Mesenchymal stem cell (in vitro differentiated cells and primary cell): ENCODE results near the gene SDF2.

Experiments
- DNase-seq: peaks from one replicate; pipeline ENCODE4 v3.0.0-alpha.2; 2013
- H2AFZ ChIP-seq: one replicate; pipeline ENCODE4 v1.6.1; 2013; ENCODE audit warnings: low read depth, mild to moderate bottlenecking, control low read depth, inconsistent platforms, low read length, moderate library complexity
- H2AK5ac ChIP-seq: 2 replicates; pipeline ENCODE4 v1.6.1; 2013; ENCODE audit warnings: low read length, moderate library complexity, mild to moderate bottlenecking, inconsistent platforms; ENCODE audit not compliant: severe bottlenecking
- H2BK120ac ChIP-seq: one replicate; pipeline ENCODE4 v1.6.1; 2013; ENCODE audit warnings: low read depth, mild to moderate bottlenecking, inconsistent platforms, low read length, moderate library complexity
- H2BK12ac ChIP-seq, 2 experiments: one replicate each; pipeline ENCODE4 v1.6.1; 2013; ENCODE audit warnings: inconsistent platforms in 2 of 2, low read length in 2 of 2, mild to moderate bottlenecking in 2 of 2, moderate library complexity in 2 of 2, control low read depth in 1 of 2
- H2BK15ac ChIP-seq: one replicate; pipeline ENCODE4 v1.6.1; 2013; ENCODE audit warnings: mild to moderate bottlenecking, low read depth, inconsistent platforms; ENCODE audit not compliant: poor library complexity, severe bottlenecking
- H2BK5ac ChIP-seq: 2 replicates; pipeline ENCODE4 v1.6.1; 2013; ENCODE audit warnings: low read depth, mild to moderate bottlenecking, low read length, control low read depth, inconsistent platforms; ENCODE audit not compliant: poor library complexity, severe bottlenecking
- H3K14ac ChIP-seq, 2 experiments: one replicate each; pipeline ENCODE4 v1.6.1; 2013; ENCODE audit warnings: inconsistent platforms in 2 of 2, low read length in 2 of 2, control low read depth in 1 of 2, mild to moderate bottlenecking in 1 of 2, moderate library complexity in 1 of 2
- H3K18ac ChIP-seq, 2 experiments: one replicate each; pipeline ENCODE4 v1.6.1; 2013; ENCODE audit warnings: inconsistent platforms in 2 of 2, low read length in 2 of 2, control low read depth in 1 of 2, low read depth in 1 of 2, mild to moderate bottlenecking in 1 of 2
- H3K23ac ChIP-seq, 2 experiments: one replicate each; pipeline ENCODE4 v1.6.1; 2013; ENCODE audit warnings: inconsistent platforms in 2 of 2, low read length in 2 of 2, mild to moderate bottlenecking in 2 of 2, moderate library complexity in 2 of 2, control low read depth in 1 of 2
- H3K27ac ChIP-seq: 2 replicates; pipeline ENCODE4 v1.5.1; 2013; ENCODE audit warnings: mild to moderate bottlenecking, moderate library complexity, low read length, control low read depth, inconsistent platforms; ENCODE audit not compliant: poor library complexity, severe bottlenecking
- H3K27me3 ChIP-seq, 2 experiments: 2 replicates each; pipeline versions ENCODE4 v1.6.1 to v1.7.0; 2013; ENCODE audit warnings: low read length in 2 of 2, mild to moderate bottlenecking in 2 of 2, moderate library complexity in 2 of 2, control low read depth in 1 of 2, inconsistent platforms in 1 of 2; ENCODE audit not compliant: control insufficient read depth in 1 of 2, insufficient read depth in 1 of 2
- H3K36me3 ChIP-seq, 2 experiments: 2 replicates each; pipeline versions ENCODE4 v1.6.1 to v1.7.0; 2013; ENCODE audit warnings: low read length in 2 of 2, control low read depth in 1 of 2, inconsistent platforms in 1 of 2, low read depth in 1 of 2, mild to moderate bottlenecking in 1 of 2; ENCODE audit not compliant: insufficient read depth in 2 of 2, control insufficient read depth in 1 of 2
- H3K4ac ChIP-seq, 2 experiments: one replicate each; pipeline ENCODE4 v1.6.1; 2013; ENCODE audit warnings: inconsistent platforms in 2 of 2, low read length in 2 of 2, mild to moderate bottlenecking in 2 of 2, moderate library complexity in 2 of 2, control low read depth in 1 of 2, low read depth in 1 of 2
- H3K4me1 ChIP-seq: 2 replicates; pipeline ENCODE4 v1.6.1; 2013; ENCODE audit warnings: low read depth, low read length, control low read depth; ENCODE audit not compliant: control insufficient read depth, insufficient read depth
- H3K4me2 ChIP-seq: 2 replicates; pipeline ENCODE4 v1.6.1; 2013; ENCODE audit warnings: low read length, mild to moderate bottlenecking, inconsistent platforms; ENCODE audit not compliant: poor library complexity, severe bottlenecking
- H3K4me3 ChIP-seq, 2 experiments: 2 replicates each; pipeline versions ENCODE4 v1.5.1 to v1.7.0; 2013; ENCODE audit warnings: low read length in 2 of 2, mild to moderate bottlenecking in 2 of 2, control low read depth in 1 of 2, low read depth in 1 of 2; ENCODE audit not compliant: insufficient read depth in 1 of 2
- H3K79me1 ChIP-seq: replicated peaks from 2 replicates; pipeline ENCODE4 v1.6.1; 2013; ENCODE audit warnings: mild to moderate bottlenecking, control low read depth, low read length, inconsistent platforms; ENCODE audit not compliant: poor library complexity, severe bottlenecking
- H3K9ac ChIP-seq: 2 replicates; pipeline ENCODE4 v1.7.0; 2013; ENCODE audit warnings: mild to moderate bottlenecking, low read length, moderate library complexity
- H3K9me3 ChIP-seq: 2 replicates; pipeline ENCODE4 v1.7.0; 2013; ENCODE audit warnings: mild to moderate bottlenecking, low read length; ENCODE audit not compliant: control insufficient read depth
- H4K8ac ChIP-seq: one replicate; pipeline ENCODE4 v1.6.1; 2013; ENCODE audit warnings: inconsistent platforms, mild to moderate bottlenecking, low read length, moderate library complexity
- H4K91ac ChIP-seq: one replicate; pipeline ENCODE4 v1.6.1; 2013; ENCODE audit warnings: mild to moderate bottlenecking, low read length, inconsistent platforms
- WGBS: methylation state at CpG from one replicate; pipeline ENCODE4 v1.1.7; 2013; ENCODE audit warnings: mixed read lengths; 5-methylcytosine and 5-hydroxymethylcytosine counted together

SDF2 gene

DNA sequence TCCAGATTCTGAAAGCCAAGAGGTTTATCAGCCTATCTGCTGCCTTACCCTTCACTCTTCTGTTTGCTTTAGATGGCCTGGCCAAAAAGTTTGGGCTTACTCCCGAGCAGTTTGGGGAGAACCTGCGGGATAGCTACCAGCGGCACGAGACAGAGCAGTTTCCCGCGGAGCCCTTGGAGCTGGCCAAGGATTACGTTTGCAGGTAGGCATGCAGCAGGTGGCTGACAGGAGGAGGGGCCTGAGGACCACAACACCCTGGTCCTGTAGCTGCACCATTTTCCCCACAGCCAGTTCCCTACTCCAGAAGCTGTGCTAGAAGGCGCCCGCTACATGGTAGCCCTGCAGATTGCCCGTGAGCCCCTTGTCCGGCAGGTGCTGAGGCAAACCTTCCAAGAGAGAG lies 20.9 kb upstream of the SDF2 start:
- Histone ChIP-seq H2BK12ac (no peak overlapping the region), H4K91ac (no peak overlapping the region), H3K4ac (no peak overlapping the region), H2AFZ (no peak overlapping the region), H4K8ac (no peak overlapping the region), H3K4me3 (no peak overlapping the region), H3K27me3 (no peaks in the 10 kb centered on the region), H2BK15ac (no peak overlapping the region), H3K9ac (no peak overlapping the region), H3K4me2 (no peak overlapping the region), H3K79me1 (peaks cover 23% of the 10 kb centered on the region), H3K4me1 (no peaks in the 10 kb centered on the region), H2BK120ac (no peak overlapping the region), H3K18ac (no peak overlapping the region), H2BK5ac (no peak overlapping the region), H3K27ac (no peak overlapping the region), H3K14ac (no peak overlapping the region), H3K36me3 (peaks cover 90 to 93% of the 10 kb centered on the region in 2 experiments), H3K9me3 (no peaks in the 10 kb centered on the region), H2AK5ac (no peak overlapping the region), H3K23ac (no peak overlapping the region)
- 96% methylated on average over 11 of the region's 11 CpGs for WGBS
- no peak for DNase-seq

DNA sequence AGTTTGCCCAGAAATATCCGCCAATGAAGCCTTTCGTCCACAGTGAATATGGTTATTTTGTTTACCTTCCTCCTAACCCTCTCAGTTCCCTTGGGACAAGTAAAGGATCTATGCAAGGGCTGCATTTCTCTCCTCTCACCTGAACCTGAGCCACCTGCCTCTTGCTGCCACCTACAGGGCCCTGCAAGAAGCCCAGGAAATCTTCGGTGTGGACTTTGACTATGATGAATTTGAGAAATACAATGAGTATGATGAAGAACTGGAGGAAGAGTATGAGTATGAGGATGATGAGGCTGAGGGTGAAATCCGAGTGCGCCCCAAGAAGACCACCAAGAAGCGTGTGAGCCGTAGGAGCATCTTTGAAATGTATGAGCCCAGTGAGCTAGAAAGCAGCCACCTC lies 14.3 kb upstream of the SDF2 start:
- WGBS: 98% methylated on average over 7 of the region's 7 CpGs
- Histone ChIP-seq H3K23ac (no peak overlapping the region), H2BK5ac (no peak overlapping the region), H2AFZ (no peak overlapping the region), H3K79me1 (peaks cover 49% of the 10 kb centered on the region), H3K18ac (no peak overlapping the region), H3K27ac (no peak overlapping the region), H3K9ac (no peak overlapping the region), H3K27me3 (no peaks in the 10 kb centered on the region), H3K4me1 (peaks cover 2% of the 10 kb centered on the region), H4K8ac (no peak overlapping the region), H3K4me2 (no peak overlapping the region), H2BK15ac (no peak overlapping the region), H3K36me3 (peaks cover 77 to 95% of the 10 kb centered on the region in 2 experiments), H3K14ac (no peak overlapping the region), H3K9me3 (no peaks in the 10 kb centered on the region), H2BK120ac (no peak overlapping the region), H4K91ac (no peak overlapping the region), H2AK5ac (no peak overlapping the region), H3K4me3 (no peak overlapping the region), H3K4ac (no peak overlapping the region), H2BK12ac (no peak overlapping the region)
- no peak for DNase-seq

- Histone ChIP-seq H2BK12ac (no peak overlapping the region), H2BK120ac (no peak overlapping the region), H3K23ac (no peak overlapping the region), H2BK5ac (no peak overlapping the region), H2AFZ (no peak overlapping the region), H3K9me3 (no peaks in the 10 kb centered on the region), H3K79me1 (peaks cover 48% of the 10 kb centered on the region), H4K91ac (no peak overlapping the region), H4K8ac (no peak overlapping the region), H2BK15ac (no peak overlapping the region), H3K18ac (peak overlapping the region in 1 of 2 experiments; percentile 21), H2AK5ac (no peak overlapping the region), H3K4me3 (no peak overlapping the region), H3K27ac (no peak overlapping the region), H3K4ac (no peak overlapping the region), H3K36me3 (peaks cover 73 to 93% of the 10 kb centered on the region in 2 experiments), H3K4me1 (peaks cover 2% of the 10 kb centered on the region), H3K9ac (no peak overlapping the region), H3K4me2 (no peak overlapping the region), H3K27me3 (no peaks in the 10 kb centered on the region), H3K14ac (no peak overlapping the region)
- no peak for DNase-seq
- WGBS: 95% methylated on average over 1 of the region's 3 CpGs
Observed at GRCh38 chr17:28675490-28675889, 13.8 kb upstream of the SDF2 start.

DNA sequence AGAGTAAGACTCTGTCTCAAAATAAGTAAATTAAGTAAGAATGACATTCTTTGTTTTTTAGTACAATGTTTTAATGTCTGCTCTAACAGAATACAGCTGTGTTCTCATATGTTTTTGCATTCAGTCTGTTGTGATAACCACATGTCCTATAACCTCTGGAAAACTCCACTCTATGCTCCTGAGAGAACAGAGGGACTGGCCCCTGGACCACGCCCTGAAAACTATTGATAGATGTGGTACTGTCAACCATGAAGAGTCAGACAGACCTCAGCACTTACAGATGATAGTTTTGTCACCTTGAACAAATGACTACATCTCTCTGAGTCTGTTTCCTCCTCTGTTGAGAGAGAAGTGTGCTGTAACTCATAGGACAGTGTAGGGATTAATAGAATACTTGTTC lies 8.2 kb upstream of the SDF2 start:
- Histone ChIP-seq H3K27me3 (no peaks in the 10 kb centered on the region), H3K79me1 (peaks cover 18% of the 10 kb centered on the region), H2AFZ (no peak overlapping the region), H3K23ac (no peak overlapping the region), H3K14ac (no peak overlapping the region), H2BK15ac (no peak overlapping the region), H3K27ac (no peak overlapping the region), H2BK120ac (no peak overlapping the region), H3K4me3 (no peak overlapping the region), H3K4ac (no peak overlapping the region), H2BK12ac (no peak overlapping the region), H3K4me2 (no peak overlapping the region), H2BK5ac (no peak overlapping the region), H3K36me3 (peaks cover 41 to 91% of the 10 kb centered on the region in 2 experiments), H3K9ac (no peak overlapping the region), H2AK5ac (no peak overlapping the region), H4K91ac (no peak overlapping the region), H3K9me3 (no peaks in the 10 kb centered on the region), H3K18ac (no peak overlapping the region), H3K4me1 (no peaks in the 10 kb centered on the region), H4K8ac (no peak overlapping the region)
- 100% methylated on average over 1 of the region's 1 CpG for WGBS
- DNase-seq: no peak
